Ammon's horn (tissue), 1 donor: ENCODE results near the gene C16orf74.

Experiments used
- DNase-seq: peaks from one replicate; pipeline ENCODE4 v3.0.0-alpha.2; 2016; ENCODE audit warnings: low spot score

Gene C16orf74

DNA sequence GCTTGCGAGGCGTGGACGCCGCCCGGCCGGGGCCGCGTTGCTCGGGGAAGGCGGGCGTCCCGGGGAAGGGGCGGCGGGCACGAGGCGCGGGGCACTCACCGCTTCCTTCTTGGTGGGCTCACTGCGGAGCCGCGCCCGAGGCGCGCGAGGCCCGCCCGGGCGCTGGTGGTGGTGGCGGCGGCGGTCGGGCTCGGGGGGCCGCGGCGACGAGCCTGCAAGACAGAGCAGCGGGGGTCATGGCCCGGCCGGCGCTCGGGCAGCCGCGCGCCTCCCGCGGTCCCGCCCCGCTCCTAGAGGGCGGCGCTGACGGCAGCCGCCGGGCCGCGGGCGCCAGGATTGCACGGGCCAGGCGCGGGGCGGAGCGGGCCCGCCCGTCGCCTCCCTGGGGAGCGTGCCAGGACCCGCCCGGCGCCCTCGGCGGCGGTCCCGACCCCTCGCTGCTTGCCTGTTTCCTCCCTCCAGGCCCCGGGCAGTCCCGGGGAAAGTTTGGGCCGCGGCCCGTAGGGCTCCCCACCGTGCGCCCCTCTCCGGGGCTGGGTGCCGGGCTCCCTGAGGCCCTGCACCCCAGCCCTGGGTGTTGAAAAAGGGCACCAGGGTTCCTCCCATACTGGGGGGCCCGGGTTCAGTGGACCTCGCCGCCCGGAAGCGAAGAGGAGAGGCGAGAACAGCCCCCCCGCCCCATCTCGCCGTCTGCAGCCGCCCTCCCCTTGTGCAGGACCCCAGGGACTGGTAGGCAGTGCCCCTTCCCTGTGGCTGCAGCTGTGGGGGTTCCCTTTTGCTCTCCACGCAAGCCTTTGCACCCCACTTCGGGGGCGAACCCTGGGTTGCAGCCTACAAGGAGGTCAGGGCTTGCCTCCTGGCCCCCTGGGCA is at the start of gene C16orf74:
Gene C16orf74, minus strand, starts transcription at position 270 of the 871 bp plus-strand sequence. CDS start 15,879 bp downstream, outside the sequence.
- no peak for DNase-seq

DNA sequence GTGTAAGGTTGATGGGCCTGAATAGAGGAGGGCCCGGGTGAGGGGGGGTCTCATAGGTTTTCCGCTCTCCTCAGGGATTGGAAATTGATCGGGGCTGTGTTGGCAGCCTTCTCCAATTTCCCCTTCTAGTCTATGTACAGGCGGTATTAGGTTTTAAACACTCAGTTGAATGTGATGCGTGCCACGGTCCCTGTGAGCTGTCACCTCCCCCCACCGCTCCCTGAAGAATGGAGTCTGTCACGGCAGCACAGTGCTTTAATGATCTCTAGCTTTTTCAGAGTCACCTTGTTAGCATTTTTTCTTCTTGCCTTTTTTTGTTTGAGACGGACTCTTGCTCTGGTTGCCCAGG is 49.4 kb upstream of the C16orf74 start:
- DNase-seq = no peak

- peak; percentile 92 for DNase-seq
These were observed 48.8 kb upstream of the C16orf74 start, which contains the start of the genes COX4I1 and EMC8 for GRCh38 chr16:85799497-85800320. Gene COX4I1, plus strand, starts transcription at chr16:85799695. Its CDS starts 1,511 bp downstream, at chr16:85801206. Gene EMC8, minus strand, starts transcription at chr16:85799544. Its CDS starts 249 bp downstream, at chr16:85799295.

- DNase-seq = no peak
These were observed 48.1 kb upstream of the C16orf74 start for GRCh38 chr16:85798901-85799496.

- no peak for DNase-seq
These were observed 47.4 kb upstream of the C16orf74 start for GRCh38 chr16:85798283-85798776.

DNA sequence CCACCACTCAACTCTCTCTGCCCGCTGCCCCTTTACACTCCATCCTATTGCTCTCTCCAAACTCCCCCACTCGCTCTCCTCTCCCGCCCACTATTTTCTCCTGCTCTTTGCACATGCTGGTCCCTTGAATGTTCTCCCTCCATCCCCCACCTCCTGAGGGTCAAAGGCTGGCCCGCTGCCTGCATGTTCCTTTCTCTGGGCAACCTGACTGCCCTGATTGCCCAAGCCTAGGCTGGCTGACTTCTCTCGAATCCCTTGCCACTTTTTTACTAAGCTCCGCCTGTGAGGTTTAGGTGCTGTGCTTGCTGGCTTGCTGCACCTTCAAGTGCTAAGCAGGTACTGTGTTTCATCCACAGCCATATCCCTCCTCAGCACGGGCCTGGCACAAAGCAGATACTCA is 45.7 kb upstream of the C16orf74 start:
- no peak for DNase-seq

GRCh38 chr16:85796152-85796551 is 45.3 kb upstream of the C16orf74 start:
- DNase-seq = no peak

DNA sequence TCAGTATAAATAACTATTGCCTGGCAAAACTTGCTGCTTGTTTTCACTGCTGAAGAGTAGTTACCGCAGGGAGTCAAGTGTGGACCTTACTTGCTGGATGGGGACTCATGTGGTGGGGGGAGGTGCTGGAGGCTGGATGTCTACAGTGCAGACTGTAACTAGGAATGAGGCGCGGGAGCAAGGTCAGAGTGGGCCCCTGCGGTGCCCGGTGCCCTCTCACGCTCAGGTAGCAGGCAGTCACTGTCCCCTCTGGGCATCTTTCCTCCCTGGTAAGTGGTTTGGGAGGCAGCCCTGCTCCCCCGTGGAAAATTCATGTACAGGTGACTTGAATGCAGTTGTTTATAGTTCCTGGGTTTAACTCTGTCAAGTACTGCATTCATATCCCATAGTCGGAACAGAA is 43.8 kb upstream of the C16orf74 start:
- no peak for DNase-seq

GRCh38 chr16:85793662-85794298 is 42.9 kb upstream of the C16orf74 start:
- no peak for DNase-seq

GRCh38 chr16:85789773-85790172 is 38.9 kb upstream of the C16orf74 start:
- DNase-seq = no peak

DNA sequence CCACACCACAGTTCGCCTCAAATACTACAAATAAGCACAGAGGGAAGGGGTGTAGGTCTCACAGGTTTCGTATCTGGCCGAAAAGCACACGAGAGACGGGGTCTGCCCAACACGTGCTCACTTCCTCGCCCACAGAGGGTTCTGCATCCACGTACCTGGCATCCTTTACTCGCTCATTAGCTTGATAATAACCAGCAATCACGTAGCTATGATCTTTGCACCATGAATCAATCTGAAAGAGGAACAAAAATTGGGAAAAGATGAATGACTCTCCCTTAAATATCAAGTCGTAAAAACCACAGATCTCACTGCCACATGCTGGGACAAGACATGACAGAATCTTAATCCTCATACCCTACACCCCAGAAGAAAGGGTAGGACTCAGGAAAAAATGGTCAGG is 37.9 kb upstream of the C16orf74 start:
- no peak for DNase-seq

- DNase-seq = no peak
These were observed 35.0 kb upstream of the C16orf74 start for GRCh38 chr16:85785927-85786326.

DNA sequence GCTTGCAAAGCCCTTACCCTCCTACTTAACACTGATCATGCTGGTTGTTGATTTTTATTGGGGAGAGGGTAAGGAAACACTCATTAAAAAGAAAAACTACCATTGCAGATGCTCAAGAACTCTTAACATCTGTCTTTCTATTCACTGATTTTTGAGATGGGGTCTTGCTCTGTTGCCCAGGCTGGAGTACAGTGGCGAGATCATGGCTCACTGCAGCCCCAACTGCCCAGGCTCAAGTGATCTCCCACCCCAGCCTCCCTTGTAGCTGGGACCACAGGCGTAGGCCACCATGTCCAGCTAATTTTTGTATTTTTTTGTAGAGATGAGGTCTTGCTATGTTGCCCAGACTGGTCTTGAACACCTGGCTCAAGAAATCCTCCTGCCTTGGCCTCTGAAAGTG is 33.9 kb upstream of the C16orf74 start:
- DNase-seq = no peak

- DNase-seq = no peak
These were observed 32.5 kb upstream of the C16orf74 start for GRCh38 chr16:85783441-85783840.

- peak; percentile 15 for DNase-seq
These were observed 31.6 kb upstream of the C16orf74 start for GRCh38 chr16:85782451-85782850.

DNA sequence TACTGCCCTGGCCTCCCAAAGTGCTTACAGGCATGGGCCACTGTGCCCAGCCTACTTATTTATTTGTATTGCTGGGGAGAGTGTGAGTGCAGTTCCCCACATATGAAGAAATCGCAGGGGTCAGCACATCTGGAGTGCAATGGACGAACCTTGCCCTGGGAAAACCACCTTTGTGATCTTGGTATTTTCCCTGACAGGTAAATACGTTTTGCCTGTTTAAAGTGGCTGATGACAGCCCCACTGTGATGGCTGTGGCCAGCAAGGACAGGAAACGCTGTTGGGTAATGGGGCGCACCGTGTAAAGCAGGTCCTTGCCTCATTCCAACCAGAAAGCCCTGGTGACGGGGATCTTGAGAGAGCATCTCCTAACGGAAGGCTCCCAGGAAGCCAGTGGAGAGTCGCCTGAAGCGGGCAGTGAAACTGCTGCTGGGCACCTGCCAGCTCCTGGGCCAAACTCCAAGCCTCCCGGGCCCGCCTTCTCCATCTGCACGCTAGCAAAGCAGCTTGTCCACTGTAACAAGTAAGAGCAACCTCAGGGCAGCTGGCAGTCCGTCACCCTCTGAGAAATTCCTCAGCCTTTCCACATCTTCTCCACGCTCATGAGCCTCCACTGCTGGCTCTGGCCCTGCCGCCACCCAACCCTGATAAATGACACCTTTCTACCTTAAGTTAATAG is 30.9 kb upstream of the C16orf74 start:
- DNase-seq = peak; percentile 74

DNA sequence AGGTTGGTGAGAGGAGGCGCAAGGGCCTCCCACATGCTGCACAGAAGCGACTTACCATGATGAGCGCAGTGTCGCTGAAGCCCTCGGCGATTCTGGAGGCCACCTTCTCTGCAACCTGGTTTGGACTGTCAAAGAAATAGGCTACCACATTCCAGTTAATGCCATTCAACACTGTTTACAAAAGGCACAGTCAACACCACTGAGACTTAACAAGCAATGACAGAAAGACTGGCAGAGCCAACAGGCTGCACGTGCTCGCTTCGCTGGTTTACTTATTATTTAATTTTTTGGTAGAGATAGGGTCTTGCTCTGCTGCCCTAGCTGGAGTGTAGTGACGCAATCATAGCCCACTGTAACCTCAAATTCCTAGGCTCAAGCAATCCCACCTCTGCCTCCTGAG is 30.3 kb upstream of the C16orf74 start:
- no peak for DNase-seq

DNA sequence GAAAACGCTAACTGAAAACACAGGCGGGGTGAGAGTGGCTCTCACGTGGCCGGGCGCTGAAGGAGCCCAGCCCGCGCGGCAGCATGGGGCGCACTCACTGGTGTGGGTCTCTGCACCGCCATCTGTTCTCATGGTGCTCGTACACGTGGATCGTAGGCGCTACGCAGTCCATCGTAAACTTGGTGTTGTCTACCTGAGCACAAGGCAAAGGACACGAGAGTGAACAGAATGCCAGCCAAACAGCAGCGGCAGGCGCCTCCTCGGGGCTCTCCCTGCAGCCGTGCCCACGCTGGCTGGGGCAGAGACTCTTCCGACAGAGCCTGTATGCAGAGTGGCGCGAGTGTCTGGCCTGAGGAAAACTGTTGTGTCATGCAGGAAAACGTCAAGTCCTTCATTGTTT is 29.4 kb upstream of the C16orf74 start:
- DNase-seq = no peak

DNA sequence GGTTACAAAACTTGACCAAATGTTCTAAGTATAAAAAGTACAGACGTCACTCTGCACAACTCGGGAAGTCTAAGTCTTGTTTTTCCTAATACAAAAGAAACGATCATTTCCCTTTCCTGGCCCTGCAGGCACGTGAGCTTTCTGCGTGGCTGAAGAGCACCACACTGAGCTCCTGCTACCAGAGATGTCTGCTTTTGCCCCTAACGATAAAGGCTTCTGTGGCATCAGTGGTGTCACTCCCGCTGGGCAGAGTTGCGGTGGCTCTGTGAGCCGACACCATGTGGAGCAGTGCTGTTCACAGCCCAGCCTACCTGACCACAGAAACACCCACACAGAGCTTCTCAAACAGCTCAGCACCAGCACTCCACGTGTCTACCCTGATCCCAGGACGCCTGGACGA is 28.0 kb upstream of the C16orf74 start:
- no peak for DNase-seq

DNA sequence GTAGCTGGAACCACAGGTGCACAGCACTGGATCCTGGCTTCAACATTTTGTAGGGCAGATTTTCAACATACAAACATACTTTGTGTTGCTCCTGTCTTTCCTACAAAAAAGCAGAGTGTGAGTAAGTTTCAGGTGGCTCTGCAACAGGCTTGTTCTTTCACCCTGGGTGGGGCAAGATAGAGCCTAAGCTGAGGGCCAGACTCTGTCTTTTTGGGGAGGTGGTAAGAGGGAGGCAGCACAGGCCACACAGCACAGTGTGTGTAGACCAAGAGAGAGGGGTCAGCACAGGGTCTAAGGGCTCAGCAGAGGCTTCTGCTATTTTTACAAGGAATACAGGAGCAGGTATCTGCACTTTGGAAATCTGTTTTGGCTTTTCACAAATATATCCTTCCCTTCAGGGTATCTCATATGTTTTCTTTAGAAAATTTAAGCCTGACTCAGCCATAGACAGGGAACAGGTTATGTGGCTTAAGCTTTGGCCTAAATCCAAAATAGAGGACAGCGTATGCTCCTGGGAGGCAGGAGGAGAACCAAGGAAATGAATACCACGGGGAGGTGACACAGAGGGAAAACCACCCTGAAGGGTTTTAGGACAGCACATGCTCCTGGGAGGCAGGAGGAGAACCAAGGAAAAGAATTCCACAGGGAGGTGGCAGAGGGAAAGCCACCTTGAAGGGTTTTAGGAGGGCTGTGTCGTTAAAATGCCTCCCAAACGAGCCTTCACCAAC is 26.9 kb upstream of the C16orf74 start:
- DNase-seq = no peak

GRCh38 chr16:85774811-85775210 is 23.9 kb upstream of the C16orf74 start:
- DNase-seq = no peak
